PFSK-1 (cell line): ENCODE results near the gene TXNDC16.

ENCODE experiments used
- POLR2AphosphoS5 ChIP-seq: IDR thresholded peaks from 2 replicates; pipeline ENCODE4 v1.6.1; 2012; ENCODE audit warnings: low read depth, mild to moderate bottlenecking, control low read depth, low read length, moderate library complexity
- REST ChIP-seq, 2 experiments: IDR thresholded peaks; 2 replicates each; pipeline versions ENCODE4 v1.6.1 to v1.8.0; 2011 to 2012; ENCODE audit warnings: low read depth in 2 of 2, low read length in 2 of 2, control low read depth in 1 of 2, inconsistent platforms in 1 of 2, mild to moderate bottlenecking in 1 of 2, moderate library complexity in 1 of 2; ENCODE audit not compliant: insufficient read depth in 1 of 2
- SIN3A ChIP-seq: IDR thresholded peaks from 2 replicates; pipeline ENCODE4 v1.6.1; 2012; ENCODE audit warnings: mild to moderate bottlenecking, low read length, moderate library complexity, borderline replicate concordance; ENCODE audit not compliant: insufficient read depth
- TAF1 ChIP-seq: IDR thresholded peaks from 2 replicates; pipeline ENCODE4 v1.6.1; 2012; ENCODE audit warnings: low read length, control low read depth, borderline replicate concordance; ENCODE audit not compliant: insufficient read depth

- TF ChIP-seq POLR2AphosphoS5 = no peak
- no peak for TF ChIP-seq REST (IDR thresholded peaks at IDR 0.05; ENCODE audit: insufficient read depth in 1 of 2, low read depth in 2 of 2, low read length in 2 of 2)
- no peak for TF ChIP-seq TAF1
- TF ChIP-seq SIN3A = no peak
Measured at GRCh38 chr14:52513249-52513648, 39.1 kb downstream of the TXNDC16 start.
